GM12801 (cell line): Measurements from ENCODE around the gene ZFP36.

Source experiments
- CTCF ChIP-seq: IDR thresholded peaks from one replicate; pipeline ENCODE4 v1.5.1; 2011; ENCODE audit warnings: control low read depth; ENCODE audit not compliant: insufficient read length; ENCODE audit errors: extremely low read depth

ZFP36 gene

GRCh38 chr19:39380521-39381502 is 25.8 kb upstream of the ZFP36 start:
- no peak for TF ChIP-seq CTCF

GRCh38 chr19:39381910-39382611 is 24.6 kb upstream of the ZFP36 start:
- TF ChIP-seq CTCF, result no peak

DNA sequence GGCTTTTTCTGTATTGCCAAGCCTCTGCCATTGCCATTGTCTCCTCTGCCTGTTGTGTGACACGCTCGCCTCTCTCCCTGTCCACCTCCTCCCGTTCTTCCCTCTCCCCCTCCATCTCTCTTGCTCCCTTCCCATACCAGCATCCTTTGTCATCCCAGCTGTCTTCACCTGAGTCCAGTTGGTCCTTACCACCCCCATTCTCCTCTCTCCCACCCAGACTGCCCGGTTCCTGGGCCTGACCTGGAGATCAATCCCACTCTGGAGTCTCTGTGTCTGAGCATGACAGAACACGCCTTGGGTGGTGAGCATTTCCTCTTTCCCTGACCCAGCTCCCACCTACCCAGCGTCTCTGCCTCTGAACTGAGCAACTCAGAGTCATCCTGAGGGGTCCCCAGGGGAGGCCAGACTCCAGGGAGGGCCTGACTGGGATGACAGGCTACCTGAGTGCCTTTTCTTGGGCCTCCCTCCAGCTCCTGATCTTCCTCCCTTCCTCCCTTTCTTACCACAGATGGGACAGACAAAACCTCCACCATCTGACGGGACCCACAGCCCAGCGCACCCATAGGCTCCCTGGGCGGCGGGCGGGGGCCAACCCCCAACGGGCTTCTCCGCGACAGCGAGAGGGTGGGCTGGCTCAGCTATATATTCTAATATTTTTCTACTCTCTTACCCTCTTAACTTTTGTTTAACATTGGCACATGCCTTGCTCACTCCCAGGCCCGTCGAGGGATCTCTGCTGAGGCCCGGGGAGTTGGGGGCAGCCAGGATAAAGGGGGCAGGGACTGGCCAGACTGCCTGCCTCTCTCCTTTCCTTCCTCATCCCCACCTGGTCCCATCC is 23.4 kb upstream of the ZFP36 start:
- no peak for TF ChIP-seq CTCF

- TF ChIP-seq CTCF, result no peak
Observed at GRCh38 chr19:39384839-39385568, 21.6 kb upstream of the ZFP36 start.

DNA sequence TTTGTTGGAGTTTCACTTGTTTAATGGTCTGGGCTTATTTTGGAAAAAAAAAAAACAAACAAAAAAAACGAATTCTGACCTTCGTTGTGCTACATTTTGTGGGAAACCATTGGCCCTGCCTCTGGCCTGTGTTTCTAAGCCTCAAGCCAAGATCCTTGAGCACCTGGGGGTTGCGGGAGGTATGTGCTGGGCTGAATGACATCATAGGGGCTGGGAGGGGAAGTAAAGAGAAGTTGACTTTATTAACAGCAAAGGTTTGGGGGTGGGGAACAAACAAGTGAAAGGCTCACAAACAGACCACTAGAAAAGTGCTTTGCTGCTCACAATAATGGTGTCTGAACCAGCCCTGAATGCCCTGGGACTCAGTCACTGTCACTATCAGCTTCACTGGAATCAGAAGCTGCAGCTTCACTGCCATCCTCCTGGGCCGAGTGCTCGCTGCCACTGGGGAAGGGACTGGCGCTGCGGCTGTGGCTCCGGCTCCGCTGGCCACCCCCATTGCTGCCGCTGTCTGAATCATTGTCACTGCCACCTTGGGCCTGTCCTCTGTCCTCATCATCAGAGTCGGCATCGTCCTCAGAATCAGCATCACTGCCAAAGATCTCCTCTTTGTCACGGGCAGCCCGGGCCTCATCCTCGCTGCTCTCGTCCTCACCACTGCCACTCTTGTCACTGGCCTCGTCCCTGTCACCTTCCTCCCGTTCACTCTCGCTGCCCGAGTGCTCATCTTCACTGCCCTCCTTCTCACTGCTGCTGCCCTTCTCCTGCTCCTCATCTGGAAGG is 20.8 kb upstream of the ZFP36 start:
- no peak for TF ChIP-seq CTCF

DNA sequence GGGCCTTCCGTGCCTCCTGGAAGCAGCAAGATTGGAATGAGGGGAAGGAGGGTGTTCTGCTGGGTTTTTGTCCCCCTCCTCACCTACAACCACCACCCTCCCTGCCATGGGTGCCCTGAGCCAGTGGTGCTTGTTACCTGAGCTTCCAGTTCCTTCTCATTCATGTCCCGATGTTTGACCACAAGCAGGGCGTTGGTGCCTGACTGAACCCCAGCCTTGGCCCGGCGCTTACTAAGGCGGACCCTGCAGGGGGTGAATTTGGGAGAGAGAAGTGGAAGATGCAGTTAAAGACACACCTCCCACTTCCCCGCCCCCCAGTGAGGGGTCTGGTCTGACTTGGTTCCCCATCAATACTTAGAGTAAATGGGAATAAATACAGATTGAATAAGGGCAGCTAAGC is 20.1 kb upstream of the ZFP36 start:
- no peak for TF ChIP-seq CTCF
